SK-N-MC (cell line): ENCODE data around the gene H6PD.

Experiments used
- EZH2 ChIP-seq: fragments of 200-600 bp; sonication (generic); IDR thresholded peaks from one replicate; pipeline ENCODE4 v1.6.1; 2017; ENCODE audit warnings: antibody characterized with exemption
- FOXP2 ChIP-seq: optimal IDR thresholded peaks from 2 replicates; pipeline ENCODE3; 2011; ENCODE audit warnings: mild to moderate bottlenecking, moderate library complexity; ENCODE audit not compliant: insufficient read depth; ENCODE audit errors: extremely low read length, control extremely low read depth
- POLR2AphosphoS5 ChIP-seq: IDR thresholded peaks from 2 replicates; pipeline ENCODE4 v1.6.1; 2012; ENCODE audit warnings: mild to moderate bottlenecking, low read depth, low read length, borderline replicate concordance

- no peak for TF ChIP-seq POLR2AphosphoS5
- TF ChIP-seq EZH2 = no peak
- no peak for TF ChIP-seq FOXP2
Observed at GRCh38 chr1:9228609-9229008, 6.0 kb upstream of the H6PD start.
